GM10266 (cell line): ENCODE measurements around the gene AK4.

Source experiments
- DNase-seq: peaks from one replicate; pipeline ENCODE4 v3.0.0; 2012; ENCODE audit errors: extremely low spot score
- CTCF ChIP-seq: IDR thresholded peaks from 2 replicates; pipeline ENCODE4 v1.5.1; 2012; ENCODE audit warnings: mild to moderate bottlenecking, low read depth; ENCODE audit not compliant: control insufficient read depth, insufficient read depth; ENCODE audit errors: missing control alignments

The AK4 gene

GRCh38 chr1:65172936-65173690 lies 25.1 kb downstream of the AK4 start:
- no peak for DNase-seq
- no peak for TF ChIP-seq CTCF

- peak; percentile 53 for DNase-seq
- TF ChIP-seq CTCF, result no peak
These were observed 26.6 kb downstream of the AK4 start for GRCh38 chr1:65174585-65174984.

- no peak for DNase-seq
- no peak for TF ChIP-seq CTCF
These were observed 27.4 kb downstream of the AK4 start for GRCh38 chr1:65175171-65176055.

GRCh38 chr1:65176056-65176450 lies 28.1 kb downstream of the AK4 start:
- no peak for TF ChIP-seq CTCF
- no peak for DNase-seq

- TF ChIP-seq CTCF, result no peak
- no peak for DNase-seq
These were observed 28.6 kb downstream of the AK4 start for GRCh38 chr1:65176591-65176990.

GRCh38 chr1:65177457-65177856 lies 29.5 kb downstream of the AK4 start:
- TF ChIP-seq CTCF, result no peak
- DNase-seq, result no peak

GRCh38 chr1:65178235-65178634 lies 30.2 kb downstream of the AK4 start:
- no peak for DNase-seq
- no peak for TF ChIP-seq CTCF
